ENCODE results near the gene TMUB1.

TMUB1 gene

DNA sequence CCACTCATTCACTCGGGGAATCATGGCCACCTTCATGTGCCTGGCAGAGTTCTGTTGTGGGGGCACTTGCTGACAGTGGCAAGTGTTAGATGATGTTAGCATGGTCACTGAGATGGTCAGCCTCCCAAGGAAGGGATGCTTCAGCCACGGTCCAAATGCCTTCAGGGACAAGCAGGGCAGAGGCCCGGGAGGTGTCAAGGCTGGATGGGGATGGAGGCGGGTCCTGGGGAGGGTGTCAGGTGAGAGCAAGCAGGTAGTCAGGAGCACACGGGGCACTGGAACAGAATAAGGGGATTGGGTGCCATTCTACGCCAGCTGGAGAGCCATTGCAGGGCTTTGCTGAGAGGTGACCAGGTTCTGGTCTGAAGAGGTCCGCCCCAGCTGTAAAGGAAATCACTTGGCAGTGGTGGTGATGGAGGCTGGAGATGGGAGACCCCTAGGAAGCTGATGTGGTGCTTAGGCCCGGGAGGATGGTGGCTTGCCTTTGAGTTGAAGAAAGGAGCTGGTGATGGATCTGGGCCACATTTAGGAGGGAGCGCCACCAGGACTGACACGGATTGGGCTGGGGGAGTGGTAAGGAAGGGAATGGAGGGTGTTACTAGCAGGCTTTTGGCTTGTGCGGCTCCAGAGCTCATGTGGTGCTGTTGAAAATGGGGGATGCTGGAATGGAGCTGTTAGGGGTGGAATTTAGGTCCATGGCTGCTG, 27.1 kb upstream of the TMUB1 start:
- no peak overlapping the region for H2AFZ ChIP-seq (ENCODE audit: low read depth, low read length, severe bottlenecking)
- no peaks in the 10 kb centered on the region for H3F3A ChIP-seq (ENCODE audit: insufficient read depth)
- TF ChIP-seq CTCF (IDR thresholded peaks at IDR 0.05; ENCODE audit: insufficient read depth, low read length, poor library complexity, severe bottlenecking) = no peak
- TF ChIP-seq EZH2phosphoT487 (conservative IDR thresholded peaks at IDR 0.05; ENCODE audit: low read length) = no peak
- H3K36me3 ChIP-seq (ENCODE audit: low read length) = no peaks in the 10 kb centered on the region
- H3K9ac ChIP-seq (ENCODE audit: low read length) = no peak overlapping the region
- H3K79me2 ChIP-seq (ENCODE audit: insufficient read depth, low read length) = no peaks in the 10 kb centered on the region
- no peak overlapping the region for H3K4me3 ChIP-seq (ENCODE audit: insufficient read depth, low read length, poor library complexity, severe bottlenecking)
- H3K4me2 ChIP-seq (ENCODE audit: low read depth, low read length, poor library complexity, severe bottlenecking) = no peak overlapping the region
- no peak overlapping the region for H3K27ac ChIP-seq (ENCODE audit: low read depth, low read length)
- no peaks in the 10 kb centered on the region for H3K9me2 ChIP-seq (replicated peaks; ENCODE audit: insufficient read depth, low read length)
- H3K27me3 ChIP-seq (ENCODE audit: low read length) = no peaks in the 10 kb centered on the region
- no peaks in the 10 kb centered on the region for H4K20me1 ChIP-seq (ENCODE audit: low read depth, low read length)
- H3K9me3 ChIP-seq (ENCODE audit: insufficient read depth, low read length) = no peaks in the 10 kb centered on the region

GRCh38 chr7:151109094-151110048, 26.1 kb upstream of the TMUB1 start:
- no peaks in the 10 kb centered on the region for H3K9me2 ChIP-seq (replicated peaks; ENCODE audit: insufficient read depth, low read length)
- H3F3A ChIP-seq (ENCODE audit: insufficient read depth) = no peaks in the 10 kb centered on the region
- no peaks in the 10 kb centered on the region for H3K9me3 ChIP-seq (ENCODE audit: insufficient read depth, low read length)
- H3K27me3 ChIP-seq (ENCODE audit: low read length) = no peaks in the 10 kb centered on the region
- H3K4me2 ChIP-seq (ENCODE audit: low read depth, low read length, poor library complexity, severe bottlenecking) = no peak overlapping the region
- H3K36me3 ChIP-seq (ENCODE audit: low read length) = no peaks in the 10 kb centered on the region
- H2AFZ ChIP-seq (ENCODE audit: low read depth, low read length, severe bottlenecking) = no peak overlapping the region
- no peak overlapping the region for H3K9ac ChIP-seq (ENCODE audit: low read length)
- no peak overlapping the region for H3K27ac ChIP-seq (ENCODE audit: low read depth, low read length)
- no peak overlapping the region for H3K4me3 ChIP-seq (ENCODE audit: insufficient read depth, low read length, poor library complexity, severe bottlenecking)
- H3K79me2 ChIP-seq (ENCODE audit: insufficient read depth, low read length) = no peaks in the 10 kb centered on the region
- TF ChIP-seq EZH2phosphoT487 (conservative IDR thresholded peaks at IDR 0.05; ENCODE audit: low read length) = no peak
- no peak for TF ChIP-seq CTCF (IDR thresholded peaks at IDR 0.05; ENCODE audit: insufficient read depth, low read length, poor library complexity, severe bottlenecking)
- no peaks in the 10 kb centered on the region for H4K20me1 ChIP-seq (ENCODE audit: low read depth, low read length)

DNA sequence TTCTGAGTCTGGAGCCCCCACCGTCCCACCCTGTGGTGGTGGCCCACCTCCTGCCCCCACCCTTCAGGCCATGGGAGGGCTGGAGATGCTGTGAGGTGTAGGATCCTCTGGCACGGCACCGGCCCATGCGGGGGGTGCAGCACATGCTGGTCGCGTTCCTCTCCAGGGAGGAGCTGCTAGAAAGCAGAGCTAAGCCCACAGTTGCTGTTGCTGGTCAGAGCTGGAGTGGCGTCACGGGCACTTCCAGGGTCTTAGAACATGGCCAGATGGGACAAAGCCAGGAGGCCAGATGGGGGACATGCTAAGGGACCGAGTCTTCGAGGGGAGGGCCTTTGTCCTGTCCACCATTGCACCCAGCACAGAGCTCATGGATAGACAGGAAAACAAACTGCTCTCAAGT, 24.6 kb upstream of the TMUB1 start:
- Histone ChIP-seq H3K9ac (ENCODE audit: low read length) (no peak overlapping the region), H3K27ac (ENCODE audit: low read depth, low read length) (no peak overlapping the region)

More for the DNA sequence above, 24.6 kb upstream of the TMUB1 start:
- no peak for TF ChIP-seq CTCF (IDR thresholded peaks at IDR 0.05; ENCODE audit: insufficient read depth, low read length, poor library complexity, severe bottlenecking)
- TF ChIP-seq EZH2phosphoT487 (conservative IDR thresholded peaks at IDR 0.05; ENCODE audit: low read length) = no peak
- no peaks in the 10 kb centered on the region for H3F3A ChIP-seq (ENCODE audit: insufficient read depth)
- H3K4me2 ChIP-seq (ENCODE audit: low read depth, low read length, poor library complexity, severe bottlenecking) = no peak overlapping the region
- H3K9me2 ChIP-seq (replicated peaks; ENCODE audit: insufficient read depth, low read length) = no peaks in the 10 kb centered on the region
- no peaks in the 10 kb centered on the region for H4K20me1 ChIP-seq (ENCODE audit: low read depth, low read length)
- H3K9me3 ChIP-seq (ENCODE audit: insufficient read depth, low read length) = no peaks in the 10 kb centered on the region
- H3K4me3 ChIP-seq (ENCODE audit: insufficient read depth, low read length, poor library complexity, severe bottlenecking) = no peak overlapping the region
- H3K27me3 ChIP-seq (ENCODE audit: low read length) = no peaks in the 10 kb centered on the region
- no peaks in the 10 kb centered on the region for H3K36me3 ChIP-seq (ENCODE audit: low read length)
- H2AFZ ChIP-seq (ENCODE audit: low read depth, low read length, severe bottlenecking) = no peak overlapping the region
- H3K79me2 ChIP-seq (ENCODE audit: insufficient read depth, low read length) = no peaks in the 10 kb centered on the region

All from SU-DHL-6 (cell line).